Ovary (tissue), 3 donors: ENCODE data around the gene CXCL3.

Experiments used
- CTCF ChIP-seq, 3 donors: fragments of 450-650 bp in 2 of 3; fragments of 200-600 bp in 1 of 3; IDR thresholded peaks; one replicate each; pipeline versions ENCODE4 v1.5.1 to v1.8.0; 2016 to 2022; ENCODE audit warnings: antibody characterized with exemption in 3 of 3, mild to moderate bottlenecking in 1 of 3
- EP300 ChIP-seq: sonication (generic); formaldehyde crosslinking; IDR thresholded peaks from one replicate; pipeline ENCODE4 v1.6.1; 2017; ENCODE audit warnings: antibody characterized with exemption
- POLR2A ChIP-seq: fragments of 450-650 bp; IDR thresholded peaks from one replicate; pipeline ENCODE4 v1.6.1; 2017; ENCODE audit warnings: antibody characterized with exemption, mild to moderate bottlenecking, moderate library complexity
- donor health status: DM: no; HTN: no; CAD: no.

- TF ChIP-seq CTCF (IDR thresholded peaks at IDR 0.05), result no peak
- TF ChIP-seq POLR2A, result no peak
- no peak for TF ChIP-seq EP300
Measured at GRCh38 chr4:74066232-74066631, 27.7 kb upstream of the CXCL3 start.
